ENCODE data around the gene PLA2G4C. TPM values are rescaled to one million over a fixed set of nuclear protein-coding genes. Genes with fewer than 3 reads are reported as not detected.

Gene PLA2G4C
- total and polyA plus RNA-seq, 2 of the 8 experiments (the other 6 are each of a cell fraction or from before 2014, with no cell fraction given): 14.9 to 20.5 TPM

GRCh38 chr19:48030073-48030472 is 80.5 kb downstream of the PLA2G4C start (continued):
- no peak for TF ChIP-seq CHD1 (IDR thresholded peaks at IDR 0.05; ENCODE audit: low read depth, low read length)
